ENCODE results near the gene GNA12.

The GNA12 gene

GRCh38 chr7:2807845-2808772 is 36.0 kb downstream of the GNA12 start:
- Mint-ChIP-seq H3K4me1 (peaks cover 25% of the 10 kb centered on the region), H3K4me3 (no peak overlapping the region), H3K36me3 (ENCODE audit: insufficient read depth) (peaks cover 4% of the 10 kb centered on the region), H3K27ac (ENCODE audit: low read depth) (no peak overlapping the region), H3K27me3 (no peaks in the 10 kb centered on the region), H3K9me3 (no peaks in the 10 kb centered on the region)
- no peak for ATAC-seq (replicated peaks; ENCODE audit: extremely low read depth, poor library complexity, severe bottlenecking)
- no peak for DNase-seq (ENCODE audit: low spot score in 2 of 2)

GRCh38 chr7:2807460-2807844 is 36.7 kb downstream of the GNA12 start:
- no peaks in the 10 kb centered on the region for H3K27me3 Mint-ChIP-seq
- DNase-seq (ENCODE audit: low spot score in 2 of 2) (no peak), ATAC-seq (replicated peaks; ENCODE audit: extremely low read depth, poor library complexity, severe bottlenecking) (no peak)
- H3K4me1 Mint-ChIP-seq, result peaks cover 25% of the 10 kb centered on the region
- H3K9me3 Mint-ChIP-seq, result no peaks in the 10 kb centered on the region
- H3K36me3 Mint-ChIP-seq (ENCODE audit: insufficient read depth), result peaks cover 4% of the 10 kb centered on the region
- H3K4me3 Mint-ChIP-seq, result no peak overlapping the region
- no peak overlapping the region for H3K27ac Mint-ChIP-seq (ENCODE audit: low read depth)

GRCh38 chr7:2806571-2806970 is 37.5 kb downstream of the GNA12 start:
- peaks cover 28% of the 10 kb centered on the region for H3K4me1 Mint-ChIP-seq
- ATAC-seq (replicated peaks; ENCODE audit: extremely low read depth, poor library complexity, severe bottlenecking), result no peak

GRCh38 chr7:2805213-2805944 is 38.7 kb downstream of the GNA12 start:
- ATAC-seq (replicated peaks; ENCODE audit: extremely low read depth, poor library complexity, severe bottlenecking), result no peak
- H3K36me3 Mint-ChIP-seq (ENCODE audit: insufficient read depth), result peaks cover 4% of the 10 kb centered on the region
- H3K4me1 Mint-ChIP-seq, result peaks cover 29% of the 10 kb centered on the region
- no peaks in the 10 kb centered on the region for H3K27me3 Mint-ChIP-seq
- no peak for DNase-seq (ENCODE audit: low spot score in 2 of 2)
- no peak overlapping the region for H3K27ac Mint-ChIP-seq (ENCODE audit: low read depth)
- no peaks in the 10 kb centered on the region for H3K9me3 Mint-ChIP-seq
- no peak overlapping the region for H3K4me3 Mint-ChIP-seq

More at GRCh38 chr7:2806571-2806970, 37.5 kb downstream of the GNA12 start:
- Mint-ChIP-seq H3K4me3 (no peak overlapping the region), H3K27ac (ENCODE audit: low read depth) (no peak overlapping the region), H3K27me3 (no peaks in the 10 kb centered on the region), H3K9me3 (no peaks in the 10 kb centered on the region), H3K36me3 (ENCODE audit: insufficient read depth) (peaks cover 4% of the 10 kb centered on the region)
- no peak for DNase-seq (ENCODE audit: low spot score in 2 of 2)

GRCh38 chr7:2804227-2804763 is 39.8 kb downstream of the GNA12 start:
- no peak overlapping the region for H3K4me3 Mint-ChIP-seq
- DNase-seq (ENCODE audit: low spot score in 2 of 2) (no peak), ATAC-seq (replicated peaks; ENCODE audit: extremely low read depth, poor library complexity, severe bottlenecking) (no peak)
- H3K27me3 Mint-ChIP-seq, result no peaks in the 10 kb centered on the region
- H3K36me3 Mint-ChIP-seq (ENCODE audit: insufficient read depth), result peaks cover 4% of the 10 kb centered on the region
- H3K9me3 Mint-ChIP-seq, result no peaks in the 10 kb centered on the region
- H3K27ac Mint-ChIP-seq (ENCODE audit: low read depth), result no peak overlapping the region
- H3K4me1 Mint-ChIP-seq, result peaks cover 34% of the 10 kb centered on the region

GRCh38 chr7:2803755-2804154 is 40.4 kb downstream of the GNA12 start:
- Mint-ChIP-seq H3K4me1 (peaks cover 29% of the 10 kb centered on the region), H3K27ac (ENCODE audit: low read depth) (no peak overlapping the region), H3K9me3 (no peaks in the 10 kb centered on the region), H3K4me3 (no peak overlapping the region), H3K27me3 (no peaks in the 10 kb centered on the region), H3K36me3 (ENCODE audit: insufficient read depth) (peaks cover 4% of the 10 kb centered on the region)
- ATAC-seq (replicated peaks; ENCODE audit: extremely low read depth, poor library complexity, severe bottlenecking) (no peak), DNase-seq (ENCODE audit: low spot score in 2 of 2) (no peak)

GRCh38 chr7:2803342-2803692 is 40.8 kb downstream of the GNA12 start:
- Mint-ChIP-seq H3K9me3 (no peaks in the 10 kb centered on the region), H3K4me1 (peaks cover 25% of the 10 kb centered on the region), H3K27me3 (no peaks in the 10 kb centered on the region), H3K27ac (ENCODE audit: low read depth) (no peak overlapping the region), H3K4me3 (no peak overlapping the region), H3K36me3 (ENCODE audit: insufficient read depth) (peaks cover 2% of the 10 kb centered on the region)
- ATAC-seq (replicated peaks; ENCODE audit: extremely low read depth, poor library complexity, severe bottlenecking) (no peak), DNase-seq (ENCODE audit: low spot score in 2 of 2) (no peak)

- Mint-ChIP-seq H3K36me3 (ENCODE audit: insufficient read depth) (peaks cover 2% of the 10 kb centered on the region), H3K27me3 (no peaks in the 10 kb centered on the region), H3K9me3 (no peaks in the 10 kb centered on the region), H3K4me1 (peaks cover 26% of the 10 kb centered on the region), H3K27ac (ENCODE audit: low read depth) (no peak overlapping the region), H3K4me3 (no peak overlapping the region)
- no peak for DNase-seq (ENCODE audit: low spot score in 2 of 2)
- no peak for ATAC-seq (replicated peaks; ENCODE audit: extremely low read depth, poor library complexity, severe bottlenecking)
Measured at GRCh38 chr7:2802504-2803341, 41.4 kb downstream of the GNA12 start.

GRCh38 chr7:2802101-2802500 is 42.0 kb downstream of the GNA12 start:
- H3K27ac Mint-ChIP-seq (ENCODE audit: low read depth), result no peak overlapping the region
- H3K27me3 Mint-ChIP-seq, result no peaks in the 10 kb centered on the region
- ATAC-seq (replicated peaks; ENCODE audit: extremely low read depth, poor library complexity, severe bottlenecking), result no peak
- no peak for DNase-seq (ENCODE audit: low spot score in 2 of 2)
- no peaks in the 10 kb centered on the region for H3K9me3 Mint-ChIP-seq
- peaks cover 31% of the 10 kb centered on the region for H3K4me1 Mint-ChIP-seq
- no peak overlapping the region for H3K4me3 Mint-ChIP-seq
- H3K36me3 Mint-ChIP-seq (ENCODE audit: insufficient read depth), result peaks cover 2% of the 10 kb centered on the region

- Mint-ChIP-seq H3K27ac (ENCODE audit: low read depth) (no peak overlapping the region), H3K9me3 (no peaks in the 10 kb centered on the region), H3K27me3 (no peaks in the 10 kb centered on the region), H3K4me1 (peaks cover 31% of the 10 kb centered on the region), H3K4me3 (no peak overlapping the region), H3K36me3 (ENCODE audit: insufficient read depth) (peaks cover 2% of the 10 kb centered on the region)
- no peak for ATAC-seq (replicated peaks; ENCODE audit: extremely low read depth, poor library complexity, severe bottlenecking)
- DNase-seq (ENCODE audit: low spot score in 2 of 2), result no peak
Measured at GRCh38 chr7:2800931-2801688, 43.0 kb downstream of the GNA12 start.

- peaks cover 31% of the 10 kb centered on the region for H3K4me1 Mint-ChIP-seq
- no peaks in the 10 kb centered on the region for H3K27me3 Mint-ChIP-seq
- no peak for ATAC-seq (replicated peaks; ENCODE audit: extremely low read depth, poor library complexity, severe bottlenecking)
- H3K9me3 Mint-ChIP-seq, result no peaks in the 10 kb centered on the region
- H3K4me3 Mint-ChIP-seq, result no peak overlapping the region
- peaks cover 2% of the 10 kb centered on the region for H3K36me3 Mint-ChIP-seq (ENCODE audit: insufficient read depth)
- H3K27ac Mint-ChIP-seq (ENCODE audit: low read depth), result no peak overlapping the region
- DNase-seq (ENCODE audit: low spot score in 2 of 2), result no peak
Measured at GRCh38 chr7:2800220-2800930, 43.7 kb downstream of the GNA12 start.

Measured in central memory CD8-positive, alpha-beta T cell (primary cell).